Effector memory CD8-positive, alpha-beta T cell (primary cell): ENCODE data around the gene FBXO7.

Experiments used
- ATAC-seq: fragments of 150-1000 bp; cut with Tn5 transposase; replicated peaks from 2 replicates; pipeline ENCODE4 v1.10.0; 2021; ENCODE audit warnings: mild to moderate bottlenecking, moderate library complexity
- DNase-seq, 3 experiments: peaks; one replicate each; pipeline ENCODE4 v3.0.0; 2021
- H3K27ac Mint-ChIP-seq, 2 donors: one replicate each; pipeline ENCODE4 v1.8.0; 2022; ENCODE audit warnings: mild to moderate bottlenecking in 2 of 2, mixed read lengths in 2 of 2, moderate library complexity in 2 of 2
- H3K27me3 Mint-ChIP-seq, 2 donors: one replicate each; pipeline ENCODE4 v1.8.0; 2022; ENCODE audit warnings: mixed read lengths in 2 of 2
- H3K36me3 Mint-ChIP-seq: one replicate; pipeline ENCODE4 v1.8.0; 2022; ENCODE audit warnings: mild to moderate bottlenecking, moderate library complexity, mixed read lengths; ENCODE audit not compliant: insufficient read depth
- H3K4me1 Mint-ChIP-seq, 2 donors: one replicate each; pipeline ENCODE4 v1.8.0; 2022; ENCODE audit warnings: low read depth in 2 of 2, mixed read lengths in 2 of 2
- H3K4me3 Mint-ChIP-seq, 2 donors: one replicate each; pipeline ENCODE4 v1.8.0; 2022; ENCODE audit warnings: mild to moderate bottlenecking in 2 of 2, mixed read lengths in 2 of 2, moderate library complexity in 2 of 2
- H3K9me3 Mint-ChIP-seq, 2 donors: one replicate each; pipeline ENCODE4 v1.8.0; 2022; ENCODE audit warnings: mixed read lengths in 2 of 2

The FBXO7 gene

GRCh38 chr22:32542066-32542676, 67.6 kb downstream of the FBXO7 start:
- ATAC-seq (no peak), DNase-seq (no peak)
- Mint-ChIP-seq H3K27me3 (peaks cover 43 to 48% of the 10 kb centered on the region in 2 donors), H3K36me3 (no peaks in the 10 kb centered on the region), H3K9me3 (peaks cover 0 to 2% of the 10 kb centered on the region in 2 donors), H3K27ac (no peak overlapping the region), H3K4me3 (no peak overlapping the region), H3K4me1 (no peaks in the 10 kb centered on the region)

GRCh38 chr22:32542677-32543357, 68.2 kb downstream of the FBXO7 start:
- Mint-ChIP-seq H3K27ac (no peak overlapping the region), H3K4me3 (no peak overlapping the region), H3K36me3 (no peaks in the 10 kb centered on the region), H3K4me1 (no peaks in the 10 kb centered on the region), H3K27me3 (peaks cover 49 to 55% of the 10 kb centered on the region in 2 donors), H3K9me3 (peaks cover 0 to 2% of the 10 kb centered on the region in 2 donors)
- ATAC-seq (no peak), DNase-seq (no peak)

GRCh38 chr22:32544953-32545558, 70.4 kb downstream of the FBXO7 start:
- no peak overlapping the region for H3K4me3 Mint-ChIP-seq
- no peaks in the 10 kb centered on the region for H3K36me3 Mint-ChIP-seq
- no peak for DNase-seq
- no peak for ATAC-seq
- no peak overlapping the region for H3K27ac Mint-ChIP-seq
- H3K27me3 Mint-ChIP-seq, result peaks cover 44 to 49% of the 10 kb centered on the region in 2 donors
- H3K4me1 Mint-ChIP-seq, result no peaks in the 10 kb centered on the region
- H3K9me3 Mint-ChIP-seq, result no peaks in the 10 kb centered on the region

GRCh38 chr22:32545801-32546200, 71.2 kb downstream of the FBXO7 start:
- Mint-ChIP-seq H3K27ac (no peak overlapping the region), H3K36me3 (no peaks in the 10 kb centered on the region), H3K4me3 (no peak overlapping the region), H3K9me3 (no peaks in the 10 kb centered on the region), H3K27me3 (peaks cover 41 to 49% of the 10 kb centered on the region in 2 donors), H3K4me1 (no peaks in the 10 kb centered on the region)
- ATAC-seq, result no peak
- DNase-seq, result no peak

- H3K27ac Mint-ChIP-seq, result no peak overlapping the region
- no peak overlapping the region for H3K4me3 Mint-ChIP-seq
- H3K36me3 Mint-ChIP-seq, result no peaks in the 10 kb centered on the region
- DNase-seq (no peak), ATAC-seq (no peak)
- H3K27me3 Mint-ChIP-seq, result peaks cover 46 to 47% of the 10 kb centered on the region in 2 donors
- no peaks in the 10 kb centered on the region for H3K4me1 Mint-ChIP-seq
- no peaks in the 10 kb centered on the region for H3K9me3 Mint-ChIP-seq
Measured at GRCh38 chr22:32546496-32546895, 71.9 kb downstream of the FBXO7 start.

- Mint-ChIP-seq H3K36me3 (no peaks in the 10 kb centered on the region), H3K4me1 (no peaks in the 10 kb centered on the region), H3K27me3 (peaks cover 42 to 43% of the 10 kb centered on the region in 2 donors), H3K27ac (no peak overlapping the region), H3K9me3 (no peaks in the 10 kb centered on the region), H3K4me3 (no peak overlapping the region)
- DNase-seq (no peak), ATAC-seq (no peak)
Measured at GRCh38 chr22:32546935-32547334, 72.3 kb downstream of the FBXO7 start.

GRCh38 chr22:32548039-32548438, 73.4 kb downstream of the FBXO7 start:
- Mint-ChIP-seq H3K27me3 (peaks cover 34 to 36% of the 10 kb centered on the region in 2 donors), H3K36me3 (no peaks in the 10 kb centered on the region), H3K4me1 (no peaks in the 10 kb centered on the region), H3K27ac (no peak overlapping the region), H3K4me3 (no peak overlapping the region), H3K9me3 (no peaks in the 10 kb centered on the region)
- DNase-seq (no peak), ATAC-seq (no peak)
